ENCODE results near the gene LDHAL6B. TPM values are rescaled to one million over a fixed set of nuclear protein-coding genes. Genes with fewer than 3 reads are reported as not detected.
"Not testable (repeated sequence)": the region's sequence is repeated elsewhere in the genome, so short reads cannot be mapped to it uniquely, and the experiment has no call there.

LDHAL6B gene
- total and polyA plus RNA-seq, 7 donors: not detected

- no peak for TF ChIP-seq POLR2A (IDR thresholded peaks at IDR 0.05)
- no peak for TF ChIP-seq EP300 (IDR thresholded peaks at IDR 0.05)
- TF ChIP-seq, protein P1, sequence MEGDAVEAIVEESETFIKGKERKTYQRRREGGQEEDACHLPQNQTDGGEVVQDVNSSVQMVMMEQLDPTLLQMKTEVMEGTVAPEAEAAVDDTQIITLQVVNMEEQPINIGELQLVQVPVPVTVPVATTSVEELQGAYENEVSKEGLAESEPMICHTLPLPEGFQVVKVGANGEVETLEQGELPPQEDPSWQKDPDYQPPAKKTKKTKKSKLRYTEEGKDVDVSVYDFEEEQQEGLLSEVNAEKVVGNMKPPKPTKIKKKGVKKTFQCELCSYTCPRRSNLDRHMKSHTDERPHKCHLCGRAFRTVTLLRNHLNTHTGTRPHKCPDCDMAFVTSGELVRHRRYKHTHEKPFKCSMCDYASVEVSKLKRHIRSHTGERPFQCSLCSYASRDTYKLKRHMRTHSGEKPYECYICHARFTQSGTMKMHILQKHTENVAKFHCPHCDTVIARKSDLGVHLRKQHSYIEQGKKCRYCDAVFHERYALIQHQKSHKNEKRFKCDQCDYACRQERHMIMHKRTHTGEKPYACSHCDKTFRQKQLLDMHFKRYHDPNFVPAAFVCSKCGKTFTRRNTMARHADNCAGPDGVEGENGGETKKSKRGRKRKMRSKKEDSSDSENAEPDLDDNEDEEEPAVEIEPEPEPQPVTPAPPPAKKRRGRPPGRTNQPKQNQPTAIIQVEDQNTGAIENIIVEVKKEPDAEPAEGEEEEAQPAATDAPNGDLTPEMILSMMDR (IDR thresholded peaks at IDR 0.05): no peak
- TF ChIP-seq POLR2AphosphoS5 (IDR thresholded peaks at IDR 0.05): no peak
- peaks cover 0 to 56% (median 27%) of the 10 kb centered on the region in 4 donors for H3K36me3 ChIP-seq
- no peak for DNase-seq
- H3K9me3 ChIP-seq: no peaks in the 10 kb centered on the region
- no peaks in the 10 kb centered on the region for H3K27me3 ChIP-seq
- intact Hi-C loops (cut with DNase I): no loop called here
- H3K4me3 ChIP-seq: no peak overlapping the region
- no peak overlapping the region for H3K27ac ChIP-seq
- no peaks in the 10 kb centered on the region for H3K4me1 ChIP-seq
- 90 to 92% methylated on average over 23 of the region's 23 CpGs for WGBS, 2 donors
Measured at GRCh38 chr15:59160880-59161593, 45.6 kb upstream of the LDHAL6B start.

GRCh38 chr15:59162080-59162479 is 44.6 kb upstream of the LDHAL6B start:
- H3K27me3 ChIP-seq; H3K4me1 ChIP-seq; H3K4me3 ChIP-seq; DNase-seq; intact Hi-C loops (cut with DNase I); H3K27ac ChIP-seq; H3K9me3 ChIP-seq: not testable (repeated sequence)
- H3K36me3 ChIP-seq: peaks cover 0 to 46% (median 27%) of the 10 kb centered on the region in 4 donors
- WGBS, 2 donors: 95 to 98% methylated on average over 8 of the region's 8 CpGs

DNA sequence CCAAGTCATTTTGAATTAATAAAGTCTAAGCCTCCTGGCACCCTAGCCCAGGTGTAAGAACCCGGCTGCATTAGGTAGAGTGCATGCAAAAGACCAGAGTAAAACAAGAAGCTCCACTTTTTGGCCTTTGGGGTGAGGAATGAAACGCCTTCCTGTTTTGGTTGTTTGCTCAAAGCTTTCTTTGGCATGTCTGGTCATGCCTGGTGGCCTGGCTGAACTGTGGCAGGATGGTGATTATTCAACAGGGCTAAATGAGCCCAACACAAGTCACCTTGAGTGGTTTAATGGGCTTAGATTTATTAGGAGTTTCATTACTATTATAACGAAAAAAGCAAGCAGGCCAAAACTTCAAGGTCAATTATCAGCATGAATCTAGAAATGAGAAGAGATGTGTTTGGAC is 40.9 kb upstream of the LDHAL6B start:
- 88 to 89% methylated on average over 3 of the region's 3 CpGs for WGBS, 2 donors
- Histone ChIP-seq H3K36me3 (peaks cover 0 to 11% (median 3%) of the 10 kb centered on the region in 4 donors), H3K4me1 (peaks cover 0 to 20% (median 6%) of the 10 kb centered on the region in 4 donors), H3K9me3 (no peaks in the 10 kb centered on the region), H3K27me3 (no peaks in the 10 kb centered on the region), H3K27ac (no peak overlapping the region), H3K4me3 (no peak overlapping the region)
- no peak for TF ChIP-seq EP300 (IDR thresholded peaks at IDR 0.05)
- intact Hi-C loops (cut with DNase I): no loop called here
- no peak for DNase-seq

DNA sequence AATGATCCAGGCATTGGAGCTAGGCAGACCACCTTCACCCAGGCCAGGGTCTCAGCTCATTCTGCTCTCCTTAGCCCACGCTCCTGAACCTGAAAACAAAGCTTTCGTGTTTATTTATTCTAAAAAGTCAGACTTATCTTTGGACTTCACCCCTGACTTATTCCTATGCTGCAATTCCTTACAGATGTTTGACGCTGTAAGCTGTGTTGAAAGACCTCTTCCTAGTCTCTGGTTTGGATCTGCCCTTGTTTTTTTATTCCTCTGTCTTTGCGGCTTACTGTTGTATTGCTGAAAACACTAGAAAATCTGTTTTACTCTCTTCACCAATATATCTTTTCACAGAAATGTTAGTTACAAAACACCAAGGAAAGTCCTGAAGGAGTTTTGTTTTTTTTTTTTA is 40.5 kb upstream of the LDHAL6B start:
- Histone ChIP-seq H3K4me1 (peaks cover 0 to 20% (median 6%) of the 10 kb centered on the region in 4 donors), H3K27me3 (no peaks in the 10 kb centered on the region), H3K9me3 (no peaks in the 10 kb centered on the region), H3K4me3 (no peak overlapping the region), H3K36me3 (peaks cover 0 to 8% (median 2%) of the 10 kb centered on the region in 4 donors), H3K27ac (no peak overlapping the region)
- no peak for DNase-seq
- intact Hi-C loops (cut with DNase I): no loop called here
- 68 to 69% methylated on average over 4 of the region's 4 CpGs for WGBS, 2 donors
- TF ChIP-seq, protein P1 (IDR thresholded peaks at IDR 0.05): no peak
- TF ChIP-seq EP300 (IDR thresholded peaks at IDR 0.05) (no peak), POLR2A (IDR thresholded peaks at IDR 0.05) (no peak), POLR2AphosphoS5 (IDR thresholded peaks at IDR 0.05) (no peak)

DNA sequence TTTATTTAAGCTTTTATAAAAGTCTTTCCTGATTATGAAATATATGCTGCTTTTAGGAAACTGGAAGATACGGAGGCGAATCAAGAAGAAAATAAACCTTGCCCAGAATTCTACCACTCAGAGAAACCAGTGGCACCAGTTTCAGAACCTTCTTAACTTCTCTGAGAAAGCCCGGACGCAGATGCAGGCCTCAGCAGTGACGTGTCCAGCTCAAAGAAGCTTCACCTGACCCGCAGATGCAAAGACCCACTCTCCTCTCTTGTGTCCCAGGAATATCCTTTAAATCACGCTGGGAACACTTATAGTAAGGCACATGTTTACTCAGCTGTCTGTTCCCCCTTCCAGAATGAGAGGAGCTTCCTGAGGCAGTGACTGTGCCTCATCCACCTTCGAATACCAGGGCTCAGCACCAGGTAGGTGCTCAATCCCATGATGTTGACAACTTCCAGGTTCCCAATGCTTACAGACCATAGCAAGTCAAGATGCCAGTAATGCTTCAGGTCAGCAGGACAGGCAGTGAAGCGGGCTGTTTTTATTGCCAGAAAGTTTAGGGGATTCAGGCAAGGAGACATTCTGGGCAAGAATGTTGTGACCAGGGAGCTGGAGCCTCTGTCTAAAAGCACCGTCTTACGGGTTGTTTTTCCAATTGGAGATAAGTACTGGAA is 39.9 kb upstream of the LDHAL6B start:
- DNase-seq: no peak
- Histone ChIP-seq H3K27me3 (no peaks in the 10 kb centered on the region), H3K27ac (no peak overlapping the region), H3K4me1 (peaks cover 0 to 20% (median 6%) of the 10 kb centered on the region in 4 donors), H3K36me3 (peaks cover 0 to 12% (median 4%) of the 10 kb centered on the region in 4 donors), H3K4me3 (no peak overlapping the region), H3K9me3 (no peaks in the 10 kb centered on the region)
- TF ChIP-seq EP300 (IDR thresholded peaks at IDR 0.05): no peak
- no peak for TF ChIP-seq POLR2AphosphoS5 (IDR thresholded peaks at IDR 0.05)
- TF ChIP-seq, protein P1 (IDR thresholded peaks at IDR 0.05): no peak
- TF ChIP-seq POLR2A (IDR thresholded peaks at IDR 0.05): no peak
- 82 to 84% methylated on average over 11 of the region's 11 CpGs for WGBS, 2 donors
- intact Hi-C loops (cut with DNase I): no loop called here
